Measurements from ENCODE around the gene HHAT. TPM values are rescaled to one million over a fixed set of nuclear protein-coding genes. Genes with fewer than 3 reads are reported as not detected.

The HHAT gene
- polyA plus RNA-seq, 3 donors from 2014 or later, result 0.38 to 1.4 TPM; not detected in 1

DNA sequence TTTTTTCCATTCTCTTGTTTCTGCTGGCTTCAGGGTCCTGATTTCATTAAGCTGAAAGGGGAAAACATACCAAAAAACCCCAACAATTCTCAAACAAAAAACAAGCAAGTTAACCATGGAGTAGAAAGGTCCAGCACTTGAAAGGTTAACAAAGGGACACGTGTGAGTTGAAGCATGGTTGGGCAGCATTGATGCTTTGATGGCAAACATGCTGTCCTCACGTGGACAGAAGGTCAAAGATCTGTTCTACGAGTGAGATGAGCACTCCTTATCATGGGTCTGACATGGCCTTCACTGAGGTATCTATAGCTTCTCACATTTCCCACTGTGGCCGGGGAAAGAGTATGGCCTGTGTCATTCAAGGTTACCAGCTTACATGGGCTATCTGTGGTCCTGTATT is 394.9 kb downstream of the HHAT start:
- DNase-seq, result no peak
- Mint-ChIP-seq H3K36me3 (no peaks in the 10 kb centered on the region), H3K27ac (no peak overlapping the region), H3K4me3 (no peak overlapping the region), H3K4me1 (no peaks in the 10 kb centered on the region), H3K9me3 (peaks cover 0 to 2% (median 0%) of the 10 kb centered on the region in 6 donors), H3K27me3 (ENCODE audit: low read depth in 3 of 3) (no peaks in the 10 kb centered on the region)

DNA sequence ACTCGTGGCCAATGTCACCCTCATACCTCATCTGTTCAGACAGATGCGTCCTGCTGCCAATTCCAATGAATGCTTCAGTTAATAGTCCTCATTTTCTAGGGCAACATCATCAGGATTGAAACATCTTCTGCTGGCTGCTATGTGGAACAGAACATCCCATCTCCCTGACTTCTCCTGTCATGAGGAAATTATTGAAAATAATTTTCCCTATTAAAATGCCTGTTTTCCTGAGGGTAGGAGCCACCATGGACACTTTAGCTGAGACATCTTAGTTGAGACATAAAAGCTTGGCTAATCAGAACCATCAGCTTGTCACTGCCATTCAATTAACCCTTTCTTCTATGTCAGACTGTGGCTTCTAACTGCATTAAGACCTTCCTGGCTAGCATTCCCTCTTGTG is 396.1 kb downstream of the HHAT start:
- no peak overlapping the region for H3K4me3 Mint-ChIP-seq
- no peaks in the 10 kb centered on the region for H3K27me3 Mint-ChIP-seq (ENCODE audit: low read depth in 3 of 3)
- H3K4me1 Mint-ChIP-seq, result no peaks in the 10 kb centered on the region
- peaks cover 0 to 2% (median 0%) of the 10 kb centered on the region in 6 donors for H3K9me3 Mint-ChIP-seq
- H3K36me3 Mint-ChIP-seq, result no peaks in the 10 kb centered on the region
- DNase-seq, result no peak
- H3K27ac Mint-ChIP-seq, result no peak overlapping the region

Other genes with a start within 250 kb of the HHAT start
- not detected for gene SERTAD4, start 96.1 kb upstream of the HHAT start, polyA plus RNA-seq

Data from immature natural killer cell (primary cell).